IPS DF 4.7 (cell line): ENCODE results near the gene GMCL1.
"Not testable (repeated sequence)": the region's sequence is repeated elsewhere in the genome, so short reads cannot be mapped to it uniquely, and the experiment has no call there.

Experiments used
- DNase-seq: peaks from one replicate; pipeline ENCODE4 v3.0.0-alpha.2; 2013; ENCODE audit warnings: low spot score; ENCODE audit errors: extremely low read depth

GMCL1 gene

DNA sequence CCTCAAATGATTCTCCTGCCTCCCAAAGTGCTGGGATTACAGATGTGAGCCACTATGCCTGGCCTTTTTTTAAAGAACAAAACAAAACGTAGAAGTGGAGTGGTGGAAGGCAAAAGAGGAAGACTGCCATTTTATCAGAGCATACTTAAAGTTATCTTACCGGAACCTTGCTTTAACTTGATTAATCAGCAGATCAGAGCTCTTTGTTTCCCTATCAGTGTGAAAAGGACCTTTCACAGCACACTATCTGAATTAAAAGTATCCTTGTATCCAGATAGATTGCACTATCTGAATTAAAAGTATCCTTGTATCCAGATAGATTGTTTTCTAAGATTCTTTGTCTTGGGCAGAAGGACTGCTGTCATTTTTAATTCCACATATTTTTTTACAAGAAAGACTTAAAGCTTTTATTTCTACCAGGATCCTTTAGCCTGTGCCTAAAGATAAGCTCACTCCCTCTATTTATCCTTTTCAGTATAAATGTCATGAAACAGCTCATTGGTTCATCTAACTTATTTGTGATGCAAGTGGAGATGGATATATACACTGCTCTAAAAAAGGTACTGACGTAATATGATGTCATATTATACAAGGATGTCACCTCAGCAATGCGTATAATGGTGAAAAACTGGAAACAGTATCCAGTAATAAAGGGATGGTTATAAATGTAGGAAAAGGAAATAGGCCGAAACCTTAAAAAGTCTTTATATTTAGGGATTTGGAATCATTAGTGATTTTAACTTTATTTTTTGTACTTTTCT, 17.8 kb downstream of the GMCL1 start:
- DNase-seq, result no peak

DNA sequence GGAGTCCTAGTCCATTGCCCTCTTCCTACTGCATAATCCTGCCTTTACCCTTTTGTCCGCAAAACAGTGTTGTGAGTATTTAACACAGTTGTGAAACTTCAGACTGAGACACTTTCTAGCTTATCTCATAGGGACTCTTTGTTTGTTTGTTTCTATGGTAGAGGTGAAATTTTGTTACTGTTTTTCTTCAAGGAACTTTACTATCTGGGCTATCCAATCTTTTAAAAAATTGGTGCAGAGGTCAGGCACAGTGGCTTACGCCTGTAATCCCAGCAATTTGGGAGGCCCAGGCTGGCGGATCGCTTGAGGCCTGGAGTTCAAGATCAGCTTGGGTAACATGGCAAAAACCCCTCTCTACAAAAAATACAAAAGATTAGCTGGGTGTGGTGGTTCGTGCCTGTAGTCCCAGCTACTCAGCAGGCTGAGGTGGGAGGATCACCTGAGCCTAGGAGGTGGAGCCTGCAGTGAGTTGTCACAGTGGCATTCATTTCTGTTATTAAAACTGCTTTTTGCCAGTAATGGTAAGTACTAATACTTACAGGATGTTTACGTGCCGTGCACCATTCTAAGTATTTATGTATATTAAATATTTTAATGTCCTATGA, 18.8 kb downstream of the GMCL1 start:
- no peak for DNase-seq

DNA sequence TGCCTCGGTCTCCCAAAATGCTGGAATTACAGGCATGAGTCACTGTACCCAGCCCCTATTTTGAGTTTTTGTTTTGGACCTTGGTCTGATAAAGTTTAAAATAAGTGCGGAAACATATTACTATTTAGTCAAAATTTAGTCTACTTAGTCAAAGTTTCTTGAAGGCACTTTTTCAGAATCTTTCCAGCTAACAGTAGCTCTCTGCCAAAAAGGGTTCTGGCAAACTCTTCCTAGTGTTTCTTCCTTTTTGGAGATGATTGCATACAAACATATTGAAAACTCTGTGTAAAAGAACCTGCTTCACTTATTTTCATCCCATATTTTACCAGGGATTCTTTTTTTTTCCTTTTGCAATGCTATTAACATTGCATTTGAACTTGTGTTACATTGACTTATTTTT, 28.8 kb downstream of the GMCL1 start:
- no peak for DNase-seq

DNA sequence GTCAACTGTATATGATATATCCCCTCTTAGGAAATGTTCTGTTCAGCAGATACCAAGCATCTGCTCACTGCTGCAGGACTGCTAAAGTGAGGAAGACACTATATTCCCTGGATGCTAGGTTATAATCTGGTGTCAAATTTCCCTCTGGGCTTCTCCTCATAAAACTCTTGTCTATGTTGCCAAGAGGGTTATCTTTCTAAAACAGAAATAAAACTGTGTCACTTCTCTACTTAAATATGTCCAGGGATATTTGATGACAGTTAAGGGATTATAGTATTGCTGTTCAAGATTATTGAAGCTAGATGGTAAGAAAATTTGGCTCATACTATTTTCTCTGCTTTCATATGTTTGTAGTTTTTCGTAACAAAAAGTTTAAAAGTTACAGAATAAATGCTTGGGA, 33.8 kb downstream of the GMCL1 start:
- DNase-seq, result no peak

DNA sequence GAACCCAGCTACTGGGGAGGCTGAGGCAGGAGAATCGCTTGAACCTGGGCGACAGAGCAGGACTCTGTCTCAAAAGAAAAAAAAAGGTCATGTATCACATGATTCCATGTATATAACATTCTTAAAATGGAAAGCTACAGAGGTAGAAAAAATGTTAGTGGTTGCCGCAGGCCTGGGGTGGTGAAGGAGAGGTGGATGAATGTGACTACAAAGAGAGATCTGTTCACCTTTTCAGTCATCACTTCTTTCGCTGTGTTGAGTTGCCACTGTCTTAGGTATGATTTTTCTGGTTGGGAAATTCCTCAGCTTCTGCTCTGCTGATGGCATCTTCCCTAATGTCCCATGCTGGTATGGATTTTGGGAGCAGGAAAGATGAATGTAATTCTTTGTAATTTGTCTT, 59.0 kb downstream of the GMCL1 start:
- no peak for DNase-seq

DNA sequence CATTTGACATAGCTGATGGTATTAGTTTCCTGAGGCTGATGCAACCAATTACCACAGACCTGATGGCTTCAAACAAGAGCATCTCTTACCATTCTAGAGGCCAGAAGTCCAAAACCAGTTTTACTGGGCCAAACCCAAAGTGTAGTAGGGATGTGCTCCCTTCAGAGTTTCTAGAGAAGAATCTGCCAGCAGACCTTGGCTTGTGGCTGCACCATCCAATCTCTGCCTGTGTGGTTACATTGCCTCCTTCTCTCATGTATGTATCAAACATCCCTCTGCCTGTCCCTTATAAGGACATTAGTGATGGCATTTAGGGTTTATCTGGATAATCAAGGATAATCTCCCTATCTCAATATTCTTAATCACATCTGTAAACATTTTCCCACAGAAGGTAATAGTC, 59.8 kb downstream of the GMCL1 start:
- DNase-seq, result no peak

DNA sequence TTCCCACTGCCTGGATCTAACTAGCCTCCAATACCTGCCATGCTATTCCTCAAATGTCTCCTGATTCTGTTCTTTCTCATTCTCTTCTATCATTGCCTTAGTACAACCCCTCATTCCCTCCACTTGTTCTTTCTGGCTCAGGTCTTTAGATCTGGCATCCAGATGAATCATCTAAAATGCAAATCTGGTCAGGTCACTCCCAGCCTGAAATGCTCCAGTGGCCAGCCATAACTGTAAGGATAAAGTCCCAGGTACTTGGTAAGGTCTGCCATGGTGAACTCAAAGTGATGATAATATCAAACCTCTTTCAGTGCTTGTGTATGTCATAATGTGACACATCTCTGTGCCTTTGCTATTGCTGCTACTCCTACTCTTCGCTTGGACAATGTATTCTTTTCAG, 61.4 kb downstream of the GMCL1 start:
- DNase-seq, result no peak

DNA sequence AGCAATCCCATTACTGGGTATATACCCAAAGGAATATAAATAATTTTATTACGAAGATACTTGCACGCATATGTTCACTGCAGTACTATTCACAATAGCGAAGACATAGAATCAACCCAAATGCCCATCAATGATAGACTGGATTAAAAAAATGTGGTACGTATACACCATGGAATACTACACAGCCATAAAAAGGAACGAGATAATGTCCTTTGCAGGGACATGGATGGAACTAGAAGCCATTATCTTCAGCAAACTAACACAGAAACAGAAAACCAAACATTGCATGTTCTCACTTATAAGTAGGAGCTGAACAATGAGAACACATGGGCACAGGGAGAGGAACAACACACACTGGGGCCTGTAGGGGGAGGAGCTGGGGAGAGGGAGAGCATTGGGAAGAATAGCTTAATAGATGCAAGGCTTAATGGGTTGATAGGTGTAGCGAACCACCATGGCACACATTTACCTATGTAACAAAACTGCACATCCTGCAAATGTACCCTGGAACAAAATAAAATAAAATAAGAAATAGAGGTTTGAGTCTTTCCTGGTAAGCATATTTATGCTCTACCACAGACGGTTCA, 63.5 kb downstream of the GMCL1 start:
- not testable (repeated sequence) for DNase-seq

DNA sequence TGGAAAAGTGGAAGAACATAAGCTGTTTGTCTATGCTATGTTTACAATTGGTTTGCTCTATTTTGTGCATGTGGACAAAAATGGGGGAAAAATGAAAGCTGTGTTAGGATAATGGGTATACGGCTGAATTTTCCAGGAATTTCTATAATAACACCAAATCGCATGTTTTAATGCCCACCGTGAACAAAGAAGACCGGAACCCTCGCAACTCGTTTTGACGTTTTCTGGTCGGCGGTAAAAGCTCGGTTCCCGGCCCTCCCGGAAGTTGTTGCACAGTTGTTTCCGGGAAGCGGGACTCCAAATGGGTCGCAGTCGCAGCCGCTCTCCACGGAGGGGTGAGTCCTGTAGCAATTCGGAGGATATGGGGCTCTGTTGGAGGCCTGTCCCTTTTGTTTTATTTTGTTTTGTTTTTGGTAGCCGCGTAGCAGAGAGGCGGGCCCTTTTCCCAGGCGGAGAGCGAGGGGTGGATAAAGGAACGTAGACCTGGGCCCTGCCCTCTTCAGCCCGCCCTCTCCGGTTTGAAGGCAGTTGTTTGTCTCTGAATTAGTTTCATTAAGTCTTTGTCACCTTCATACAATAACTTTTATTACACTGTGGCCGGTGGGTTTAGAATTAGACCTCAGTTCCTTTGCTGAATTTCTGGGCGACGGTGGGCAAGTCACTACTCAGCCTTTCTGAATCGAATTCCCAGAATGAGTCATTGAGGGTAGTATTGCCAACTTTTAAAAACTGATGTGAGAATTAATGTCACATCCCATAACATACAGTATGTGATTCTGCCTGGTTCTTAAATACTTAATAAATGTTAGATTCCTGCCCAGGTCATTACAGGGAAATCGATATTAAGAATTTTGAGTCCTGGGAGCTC, 64.5 kb downstream of the GMCL1 start, which contains the start of gene SNRNP27:
TSS of gene SNRNP27 (plus strand) at position 273 of the 868 bp plus-strand sequence. CDS start at position 302, 29 bp downstream.
- DNase-seq, result peak; percentile 28

DNA sequence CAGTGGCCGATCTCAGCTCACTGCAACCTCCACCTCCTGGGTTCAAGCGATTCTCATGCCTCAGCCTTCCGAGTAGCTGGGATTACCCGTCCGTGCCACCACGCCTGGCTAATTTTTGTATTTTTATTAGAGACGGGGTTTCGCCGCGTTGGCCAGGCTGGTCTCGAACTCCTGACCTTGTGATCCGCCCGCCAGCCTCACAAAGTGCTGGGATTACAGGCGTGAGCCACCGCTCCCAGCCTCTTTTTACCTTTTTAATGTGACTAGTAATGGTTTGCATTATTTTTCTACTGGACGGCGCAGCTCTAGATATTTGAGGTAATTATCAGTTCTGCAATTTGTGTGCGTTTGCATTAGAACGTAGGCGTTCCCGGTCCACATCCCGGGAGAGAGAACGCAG, 65.3 kb downstream of the GMCL1 start:
- DNase-seq, result not testable (repeated sequence)

DNA sequence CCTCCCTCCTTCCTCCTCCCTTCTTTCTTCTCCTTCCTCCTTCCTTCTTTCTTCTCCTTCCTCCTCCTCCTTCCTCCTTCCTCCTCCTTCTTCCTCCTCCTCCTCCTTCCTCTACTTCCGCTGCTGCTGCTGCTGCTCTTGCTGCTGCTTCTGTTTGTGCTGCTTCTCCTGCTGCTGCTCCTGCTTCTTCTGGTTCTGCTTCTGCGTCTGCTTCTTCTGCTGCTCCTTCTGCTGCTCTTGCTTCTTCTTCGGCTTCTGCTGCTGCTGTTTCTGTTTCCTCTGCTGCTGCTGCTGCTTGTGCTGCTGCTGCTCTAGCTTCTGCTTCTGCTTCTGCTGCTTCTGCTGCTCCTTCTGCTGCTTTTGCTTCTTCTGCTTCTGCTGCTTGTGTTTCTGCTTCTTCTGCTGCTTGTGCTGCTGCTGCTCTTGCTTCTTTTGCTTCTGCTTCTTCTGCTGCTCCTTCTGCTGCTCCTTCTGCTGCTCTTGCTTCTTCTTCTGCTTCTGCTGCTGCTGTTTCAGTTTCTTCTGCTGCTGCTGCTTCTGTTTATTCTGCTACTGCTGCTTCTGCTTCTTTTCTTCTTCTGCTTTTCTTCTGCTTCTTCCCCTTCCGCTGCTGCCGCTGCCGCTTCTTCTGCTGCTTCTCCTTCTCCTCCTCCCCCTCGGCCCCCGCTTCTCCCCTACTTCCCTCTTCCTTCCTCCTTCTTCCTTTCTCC, 72.9 kb downstream of the GMCL1 start:
- DNase-seq, result no peak

DNA sequence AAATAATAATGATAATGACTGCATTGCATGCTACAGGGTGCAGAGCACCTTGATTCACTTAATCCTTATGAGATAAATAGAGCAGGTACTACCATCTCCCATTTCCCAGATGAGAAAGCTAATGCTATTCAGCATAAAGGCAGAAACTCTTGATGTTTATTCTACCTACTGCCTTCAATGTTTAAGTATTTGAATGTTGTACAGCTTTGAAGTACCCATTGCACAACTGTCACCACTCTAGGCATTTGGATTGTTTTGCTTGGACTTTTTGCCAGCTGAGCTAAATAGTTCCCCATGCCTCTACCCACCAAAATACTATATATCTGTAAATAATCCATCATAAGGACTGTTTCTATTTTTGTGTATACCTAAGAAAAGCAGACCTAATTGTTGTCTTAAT, 77.8 kb downstream of the GMCL1 start:
- no peak for DNase-seq

DNA sequence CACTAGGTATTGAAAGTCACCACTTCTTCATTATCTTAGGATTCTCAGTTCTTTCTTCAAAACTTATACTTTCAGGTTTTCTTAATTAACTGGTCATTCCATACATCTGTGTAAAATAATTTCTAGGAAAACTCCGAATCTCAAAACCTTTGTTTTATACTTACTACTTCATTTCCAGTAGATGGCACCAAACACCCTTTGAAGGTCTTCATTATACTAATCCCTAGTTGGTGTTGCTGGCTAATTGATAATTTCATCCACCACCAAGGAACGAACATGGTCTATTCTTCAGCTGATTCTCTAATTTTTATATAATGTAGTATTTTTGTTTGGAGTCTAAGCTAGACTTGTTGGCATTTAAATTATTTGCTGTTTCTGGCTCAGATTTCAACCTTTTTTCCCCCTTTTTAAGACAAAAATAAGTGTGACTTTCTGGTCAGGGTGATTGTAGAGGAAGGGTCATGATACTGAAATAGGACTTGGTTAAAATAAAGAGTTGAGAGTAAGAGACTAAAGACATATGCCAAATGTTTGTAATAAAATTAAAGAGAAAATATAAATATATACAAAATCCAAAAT, 82.6 kb downstream of the GMCL1 start:
- no peak for DNase-seq

DNA sequence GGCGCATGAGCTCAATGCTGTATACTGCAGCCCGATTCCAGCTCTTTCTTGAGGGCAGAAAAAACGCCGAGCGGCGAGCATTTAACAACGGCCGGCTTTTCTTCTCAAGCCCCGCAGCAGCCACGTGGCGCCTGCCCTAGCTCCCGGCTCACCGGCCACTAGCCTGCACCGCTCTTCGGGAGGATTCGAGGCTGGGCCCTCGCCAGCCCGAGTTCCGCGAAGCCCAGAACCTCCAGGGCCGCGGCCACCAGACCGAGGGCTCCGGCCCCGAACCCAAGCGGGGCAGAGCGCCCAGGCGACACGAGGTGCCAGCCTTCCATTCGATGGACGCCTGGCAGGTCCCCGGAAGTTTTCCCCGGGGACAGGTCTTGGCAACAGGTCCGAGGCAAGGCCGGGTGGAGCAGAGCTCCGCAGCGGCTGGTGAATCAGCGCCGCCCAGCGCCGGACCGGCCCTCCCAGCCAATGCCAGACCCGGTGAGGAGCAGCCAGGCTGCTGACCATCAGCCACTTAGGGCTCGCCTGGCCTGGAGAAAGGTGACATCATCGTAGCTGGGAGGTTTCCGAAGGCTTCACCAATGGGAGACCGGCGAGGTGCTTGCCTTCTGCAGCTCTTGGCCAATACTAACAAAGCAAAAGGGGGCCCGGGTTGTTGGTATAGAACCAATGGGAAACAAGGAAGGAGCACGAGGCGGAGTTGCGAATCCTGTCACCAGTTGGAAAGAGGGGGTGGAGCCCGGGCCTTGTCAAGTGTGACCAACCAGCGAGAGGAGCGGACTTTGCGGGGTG, 84.9 kb downstream of the GMCL1 start:
- peak; percentile 99 for DNase-seq

DNA sequence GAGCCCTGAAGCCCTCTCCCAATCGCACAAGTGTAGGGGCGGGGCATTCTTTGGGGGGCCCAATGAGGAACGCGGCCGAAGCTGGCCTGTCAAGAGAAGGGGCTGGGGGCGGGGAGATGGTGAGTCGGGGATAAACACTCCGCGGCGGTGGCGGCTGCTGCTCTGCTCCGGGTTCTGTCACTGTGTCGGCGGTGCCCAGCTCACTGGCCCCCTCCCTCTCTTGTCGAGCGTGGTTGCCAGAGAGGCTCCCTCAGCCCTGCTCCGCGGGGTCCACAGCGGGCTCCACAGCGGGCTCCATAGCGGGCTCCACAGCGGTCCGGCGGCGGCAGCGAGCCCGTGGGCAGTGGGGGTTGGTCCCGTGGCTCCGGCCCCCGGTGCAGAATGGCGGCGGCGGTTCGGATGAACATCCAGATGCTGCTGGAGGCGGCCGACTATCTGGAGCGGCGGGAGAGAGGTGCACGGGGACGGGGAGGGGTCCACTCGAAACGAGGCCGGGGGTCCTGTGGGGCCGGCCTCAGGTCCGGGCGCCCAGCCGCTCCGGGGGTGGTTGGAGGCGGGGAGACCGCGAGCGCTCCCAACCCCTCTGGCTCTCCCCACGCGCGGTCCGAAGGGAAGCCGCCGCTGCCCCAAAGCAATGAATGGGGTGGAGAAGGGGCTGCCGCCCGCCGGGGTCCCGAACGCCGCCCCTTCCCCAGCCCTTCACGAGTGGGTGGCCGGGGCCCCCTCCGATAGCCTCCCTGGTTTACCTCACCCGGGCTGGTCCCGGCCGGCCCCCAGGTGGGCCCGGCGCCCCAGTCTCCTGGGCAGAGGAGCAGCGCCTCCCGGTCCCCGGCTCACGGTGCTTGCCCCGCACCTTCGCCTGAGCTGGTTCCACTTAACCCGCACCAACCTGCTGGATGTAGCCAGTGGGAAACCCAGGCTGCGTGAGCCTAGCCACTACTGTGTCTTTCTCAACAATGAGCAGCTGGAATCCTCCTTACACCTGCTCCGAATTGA, 85.8 kb downstream of the GMCL1 start, which contains the start of gene MXD1:
TSS of gene MXD1 (plus strand) at position 160 of the 996 bp plus-strand sequence. CDS start at position 382, 222 bp downstream.
- DNase-seq, result no peak

DNA sequence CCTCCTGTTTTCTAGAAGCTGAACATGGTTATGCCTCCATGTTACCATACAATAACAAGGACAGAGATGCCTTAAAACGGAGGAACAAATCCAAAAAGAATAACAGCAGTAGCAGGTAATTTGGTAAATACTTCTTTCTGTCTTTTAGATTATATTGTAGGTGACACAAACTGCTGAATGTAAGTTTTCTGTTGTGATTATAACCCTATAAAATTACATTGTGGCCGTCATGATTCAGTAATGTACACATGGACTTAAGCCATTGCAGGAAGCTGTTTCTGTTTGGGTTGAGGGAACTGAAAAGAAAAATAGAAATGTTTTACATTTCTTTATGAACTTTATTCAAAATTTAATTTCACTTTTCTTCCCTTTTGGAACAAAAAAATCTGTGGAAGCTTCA, 86.6 kb downstream of the GMCL1 start:
- DNase-seq, result no peak

DNA sequence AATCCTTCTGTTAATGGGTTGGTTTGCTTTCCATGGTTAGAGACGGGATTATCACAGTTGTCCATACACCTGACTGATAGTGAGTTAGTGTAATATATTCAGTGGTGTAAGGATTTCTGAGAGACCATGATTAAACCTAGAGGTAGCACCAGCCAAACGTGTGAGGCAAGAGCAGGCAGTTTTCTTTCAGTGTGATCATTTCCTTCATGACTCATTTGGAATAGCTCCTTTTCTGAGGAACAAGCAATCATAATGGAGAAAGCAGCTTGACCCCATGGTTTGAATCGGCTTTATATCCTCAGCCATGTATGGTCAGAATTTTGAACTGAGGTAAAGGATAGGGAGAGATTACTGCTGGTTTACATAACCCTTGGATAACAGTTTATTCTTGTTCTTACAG, 88.4 kb downstream of the GMCL1 start:
- DNase-seq, result no peak

DNA sequence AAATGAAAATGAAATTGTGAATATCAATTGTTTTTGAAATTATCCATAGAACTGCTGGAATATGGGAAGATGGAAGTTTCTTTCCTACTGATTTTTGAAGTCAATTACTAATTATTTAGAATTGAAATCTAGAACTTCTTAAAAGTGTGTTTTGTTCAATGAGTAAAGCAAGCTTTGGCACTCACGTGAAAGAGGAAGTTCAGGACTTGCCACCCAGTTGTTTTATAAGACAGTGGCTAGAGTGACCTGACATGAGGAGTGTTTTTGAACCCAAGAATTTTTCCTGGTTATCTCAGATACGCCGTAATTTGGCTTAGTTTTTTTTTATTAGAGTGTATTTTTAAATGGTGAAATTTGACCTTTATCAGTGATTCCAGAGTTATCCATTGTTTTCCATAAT, 88.9 kb downstream of the GMCL1 start:
- DNase-seq, result no peak

DNA sequence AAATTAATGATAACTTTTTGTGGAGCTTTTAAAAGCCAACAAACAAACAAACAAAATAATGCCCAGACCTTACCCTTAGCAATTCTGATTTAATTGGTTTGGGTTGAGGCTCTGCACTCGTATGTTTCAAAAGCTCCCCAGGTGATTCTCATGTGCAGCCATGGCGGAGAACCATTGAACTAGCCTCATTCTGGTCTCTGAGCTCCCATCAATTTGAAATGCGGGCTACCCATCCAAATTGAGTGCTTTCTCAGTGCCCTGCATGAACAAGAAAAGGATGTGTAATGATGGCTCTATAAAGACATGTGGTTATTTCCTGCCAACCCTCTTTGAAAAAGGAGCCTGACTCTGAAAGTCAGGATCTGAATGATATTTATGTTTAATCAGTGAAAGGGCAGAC, 93.7 kb downstream of the GMCL1 start:
- no peak for DNase-seq
